Endothelial cell of umbilical vein (primary cell): Measurements from ENCODE around the gene EIF2S2. TPM values are rescaled to one million over a fixed set of nuclear protein-coding genes. Genes with fewer than 3 reads are reported as not detected.

ENCODE experiments used
- BruUV-seq: library from RNA; stranded (reverse); fragments of 400-500 nt; replicated peaks from 2 replicates; lab custom pipeline; 2021; lab: Mats Ljungman, UMichigan
- CTCF ChIA-PET: fragments of 300-600, 350-600 bp; sonication (Branson Sonifier 250); formaldehyde crosslinking; loops from one replicate; lab custom pipeline; 2021; ENCODE audit warnings: antibody characterized with exemption, inconsistent platforms; lab: Charles Lee
- POLR2A ChIA-PET: fragments of 300-600, 350-600 bp; sonication (Branson Sonifier 250); formaldehyde crosslinking; loops from one replicate; lab custom pipeline; 2021; ENCODE audit warnings: antibody characterized with exemption, inconsistent platforms; lab: Charles Lee
- DNase-seq: peaks from one replicate; pipeline ENCODE4 v3.0.0-alpha.2; 2011; ENCODE audit warnings: low read depth, low spot score
- FAIRE-seq: peaks from 2 replicates; lab custom pipeline; 2011; peaks lifted over from hg19 to GRCh38; lab: Jason Lieb, UNC
- H2AFZ ChIP-seq: 2 replicates; pipeline ENCODE4 v1.6.0; 2012; ENCODE audit warnings: low read depth, low read length, control low read depth, inconsistent platforms
- H3K27ac ChIP-seq: 2 replicates; pipeline ENCODE4 v1.5.1; 2011; ENCODE audit warnings: low read depth, mild to moderate bottlenecking, control low read depth, low read length, moderate library complexity; ENCODE audit not compliant: insufficient read depth
- H3K27me3 ChIP-seq, 2 experiments: 2 replicates each; pipeline versions ENCODE4 v1.6.0 to v1.6.1; 2011; ENCODE audit warnings: low read length in 2 of 2, mixed read lengths in 1 of 2; ENCODE audit not compliant: control insufficient read depth in 2 of 2, insufficient read depth in 2 of 2
- H3K36me3 ChIP-seq, 2 experiments: 2 replicates in 1 of 2; 3 replicates in 1 of 2; pipeline ENCODE4 v1.5.1; 2011; ENCODE audit warnings: low read length in 2 of 2, mild to moderate bottlenecking in 1 of 2, moderate library complexity in 1 of 2; ENCODE audit not compliant: control insufficient read depth in 2 of 2, insufficient read depth in 2 of 2; ENCODE audit errors: extremely low read depth in 1 of 2
- H3K4me1 ChIP-seq: 3 replicates; pipeline ENCODE4 v1.5.1; 2011; ENCODE audit warnings: mild to moderate bottlenecking, low read length; ENCODE audit not compliant: control insufficient read depth, insufficient read depth; ENCODE audit errors: extremely low read depth
- H3K4me2 ChIP-seq: 2 replicates; pipeline ENCODE4 v1.6.1; 2011; ENCODE audit warnings: low read length, control low read depth, mixed read lengths; ENCODE audit not compliant: insufficient read depth
- H3K4me3 ChIP-seq, 3 experiments: fragments of 200-600 bp in 1 of 3; sonication (generic), shearing (Covaris generic) in 1 of 3; replicated peaks in 1 of 3; 2 replicates each; pipeline ENCODE4 v1.5.1; 2011 to 2016; ENCODE audit warnings: control low read depth in 3 of 3, low read length in 3 of 3, mild to moderate bottlenecking in 2 of 3, inconsistent platforms in 1 of 3, low read depth in 1 of 3, moderate library complexity in 1 of 3; ENCODE audit not compliant: insufficient read depth in 1 of 3
- H3K79me2 ChIP-seq: 2 replicates; pipeline ENCODE4 v1.6.0; 2012; ENCODE audit warnings: low read length, inconsistent platforms; ENCODE audit not compliant: control insufficient read depth, insufficient read depth
- H3K9ac ChIP-seq: replicated peaks from 2 replicates; pipeline ENCODE3; 2011; ENCODE audit warnings: low read length, control low read depth; ENCODE audit not compliant: insufficient read depth; ENCODE audit errors: extremely low read depth
- H3K9me1 ChIP-seq: replicated peaks from 3 replicates; pipeline ENCODE4 v1.6.0; 2011; ENCODE audit warnings: mild to moderate bottlenecking, low read length; ENCODE audit not compliant: control insufficient read depth, insufficient read depth; ENCODE audit errors: extremely low read depth
- H3K9me3 ChIP-seq: replicated peaks from 2 replicates; pipeline ENCODE4 v1.5.1; 2012; ENCODE audit warnings: low read length, inconsistent platforms; ENCODE audit not compliant: control insufficient read depth, insufficient read depth
- H4K20me1 ChIP-seq: replicated peaks from 2 replicates; pipeline ENCODE3; 2011; ENCODE audit warnings: mild to moderate bottlenecking, low read length; ENCODE audit not compliant: control insufficient read depth, insufficient read depth; ENCODE audit errors: extremely low read depth
- CTCF ChIP-seq, 2 donors: IDR thresholded peaks; 1 replicate in 1 of 2; 2 replicates in 1 of 2; pipeline ENCODE4 v1.5.1; 2011; ENCODE audit warnings: low read length in 2 of 2, mild to moderate bottlenecking in 2 of 2, moderate library complexity in 2 of 2, control low read depth in 1 of 2, inconsistent platforms in 1 of 2, low read depth in 1 of 2; ENCODE audit not compliant: insufficient read depth in 1 of 2; ENCODE audit errors: extremely low read depth in 1 of 2
- FOS ChIP-seq: IDR thresholded peaks from 2 replicates; pipeline ENCODE4 v1.6.1; 2011; ENCODE audit warnings: mild to moderate bottlenecking, low read length, moderate library complexity, borderline replicate concordance; ENCODE audit not compliant: insufficient read depth
- GATA2 ChIP-seq: IDR thresholded peaks from 2 replicates; pipeline ENCODE4 v1.7.0; 2011; ENCODE audit warnings: low read depth, mild to moderate bottlenecking, moderate library complexity, mixed read lengths, low read length; ENCODE audit not compliant: insufficient read length, insufficient read depth
- JUN ChIP-seq: IDR thresholded peaks from 2 replicates; pipeline ENCODE4 v1.6.1; 2011; ENCODE audit warnings: borderline replicate concordance, low read depth; ENCODE audit not compliant: insufficient read length, insufficient read depth
- MAX ChIP-seq: IDR thresholded peaks from 2 replicates; pipeline ENCODE4 v1.6.1; 2011; ENCODE audit not compliant: insufficient read depth, insufficient read length
- MYC ChIP-seq: IDR thresholded peaks from one replicate; pipeline ENCODE4 v1.6.1; 2011; ENCODE audit warnings: mild to moderate bottlenecking, low read depth, low read length
- POLR2A ChIP-seq: IDR thresholded peaks from 2 replicates; pipeline ENCODE4 v1.6.1; 2012; ENCODE audit warnings: low read depth, mild to moderate bottlenecking, control low read depth, low read length
- POLR2AphosphoS5 ChIP-seq: IDR thresholded peaks from 2 replicates; pipeline ENCODE4 v1.6.1; 2012; ENCODE audit warnings: low read depth, mild to moderate bottlenecking, control low read depth, low read length, moderate library complexity; ENCODE audit not compliant: insufficient read depth
- dilution Hi-C: fragments of 300-500 bp; cut with MboI; formaldehyde crosslinking; loops from one replicate; pipeline ENCODE4 v1.15.0; 2019; ENCODE audit warnings: low sequenced_read_pairs; ENCODE audit not compliant: extremely low pct_ligation_motif_present
- intact Hi-C: fragments of 100-400 bp; cut with micrococcal nuclease; formaldehyde crosslinking; loops from one replicate; pipeline ENCODE4 v1.10.0; 2022
- polyA plus RNA-seq, 4 experiments: library from polyadenylated mRNA; depleted of rRNA in 3 of 4; stranded (reverse) in 3 of 4; unstranded in 1 of 4; fragments of >200 nt; gene quantifications; 2 replicates each; pipeline versions ENCODE4 v1.2.1 to v1.2.3, GENCODE V29; 2011 to 2012; ENCODE audit warnings: missing spikeins in 1 of 4
- total RNA-seq: library from RNA; stranded (reverse); gene quantifications from 2 replicates; pipeline ENCODE4 v1.2.3, GENCODE V29; 2021

EIF2S2 gene
- total and polyA plus RNA-seq, 2 donors (not counting 3 experiments of a cell fraction or from before 2014, with no cell fraction given): 38.8 to 99.3 TPM

- H4K20me1 ChIP-seq: peaks cover 13% of the 10 kb centered on the region
- TF ChIP-seq MYC (no peak), FOS (no peak), POLR2A (no peak), POLR2AphosphoS5 (no peak), JUN (no peak), MAX (no peak), CTCF (IDR thresholded peaks at IDR 0.05; ENCODE audit: extremely low read depth in 1 of 2, insufficient read depth in 1 of 2, low read depth in 1 of 2, low read length in 2 of 2) (no peak), GATA2 (no peak)
- FAIRE-seq (no peak), DNase-seq (no peak)
- H3K4me1 ChIP-seq: peaks cover 27% of the 10 kb centered on the region
- no peak overlapping the region for H3K27ac ChIP-seq
- H3K9me1 ChIP-seq: no peaks in the 10 kb centered on the region
- POLR2A ChIA-PET: interaction anchor here (0.7 kb wide), 1 partner anchor 227 kb away, joined by 3 read pairs; no protein-coding TSS in a partner anchor
- BruUV-seq: no TSS peak
- no peak overlapping the region for H2AFZ ChIP-seq
- peaks cover 11 to 22% of the 10 kb centered on the region in 2 experiments for H3K36me3 ChIP-seq
- peak overlapping the region; percentile 20 for H3K4me2 ChIP-seq
- H3K79me2 ChIP-seq: peaks cover 83% of the 10 kb centered on the region
- no peaks in the 10 kb centered on the region for H3K9me3 ChIP-seq
- no peaks in the 10 kb centered on the region for H3K27me3 ChIP-seq
- dilution Hi-C loops (no loop called here), intact Hi-C loops (no loop called here)
- no peak overlapping the region for H3K9ac ChIP-seq
- no peak overlapping the region for H3K4me3 ChIP-seq
- CTCF ChIA-PET: interaction anchor here (1.2 to 2.9 kb wide), 2 partner anchors 11 to 246 kb away, joined by 3 to 10 read pairs; no protein-coding TSS in a partner anchor
Measured at GRCh38 chr20:34108616-34109174, 3.3 kb downstream of the EIF2S2 start.
